ENCODE measurements around the gene ZNF273.
"Not testable (repeated sequence)": the region's sequence is repeated elsewhere in the genome, so short reads cannot be mapped to it uniquely, and the experiment has no call there.

Gene ZNF273

DNA sequence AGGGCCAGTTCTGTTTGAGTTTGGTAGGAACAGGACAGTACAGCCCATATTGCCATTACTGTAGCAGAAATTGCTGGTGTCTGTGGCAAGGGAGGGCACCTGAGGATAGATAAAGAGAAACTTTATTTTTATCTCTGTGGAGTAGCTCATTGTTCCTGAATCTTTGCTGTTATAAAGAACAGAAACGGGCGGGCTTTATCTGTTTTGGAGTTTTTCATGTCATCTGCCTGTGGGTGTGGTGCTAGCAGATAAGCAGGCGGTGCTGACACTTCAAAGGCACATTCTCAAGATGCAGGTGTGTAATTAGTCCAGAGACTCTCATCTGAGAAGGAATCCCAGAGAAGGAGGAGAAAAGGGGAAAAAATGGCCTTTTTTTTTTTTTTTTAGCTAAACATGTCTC, 11.5 kb downstream of the ZNF273 start:
- no peak for DNase-seq (ENCODE audit: low read depth)
- TF ChIP-seq, protein P1, sequence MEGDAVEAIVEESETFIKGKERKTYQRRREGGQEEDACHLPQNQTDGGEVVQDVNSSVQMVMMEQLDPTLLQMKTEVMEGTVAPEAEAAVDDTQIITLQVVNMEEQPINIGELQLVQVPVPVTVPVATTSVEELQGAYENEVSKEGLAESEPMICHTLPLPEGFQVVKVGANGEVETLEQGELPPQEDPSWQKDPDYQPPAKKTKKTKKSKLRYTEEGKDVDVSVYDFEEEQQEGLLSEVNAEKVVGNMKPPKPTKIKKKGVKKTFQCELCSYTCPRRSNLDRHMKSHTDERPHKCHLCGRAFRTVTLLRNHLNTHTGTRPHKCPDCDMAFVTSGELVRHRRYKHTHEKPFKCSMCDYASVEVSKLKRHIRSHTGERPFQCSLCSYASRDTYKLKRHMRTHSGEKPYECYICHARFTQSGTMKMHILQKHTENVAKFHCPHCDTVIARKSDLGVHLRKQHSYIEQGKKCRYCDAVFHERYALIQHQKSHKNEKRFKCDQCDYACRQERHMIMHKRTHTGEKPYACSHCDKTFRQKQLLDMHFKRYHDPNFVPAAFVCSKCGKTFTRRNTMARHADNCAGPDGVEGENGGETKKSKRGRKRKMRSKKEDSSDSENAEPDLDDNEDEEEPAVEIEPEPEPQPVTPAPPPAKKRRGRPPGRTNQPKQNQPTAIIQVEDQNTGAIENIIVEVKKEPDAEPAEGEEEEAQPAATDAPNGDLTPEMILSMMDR (IDR thresholded peaks at IDR 0.05; ENCODE audit: low read depth, low read length, missing control alignments) = no peak
- no peak overlapping the region for H3K4me3 ChIP-seq (ENCODE audit: low read depth, low read length)
- in situ Hi-C loops (cut with HindIII; ENCODE audit: low sequenced_read_pairs) = no loop called here

DNA sequence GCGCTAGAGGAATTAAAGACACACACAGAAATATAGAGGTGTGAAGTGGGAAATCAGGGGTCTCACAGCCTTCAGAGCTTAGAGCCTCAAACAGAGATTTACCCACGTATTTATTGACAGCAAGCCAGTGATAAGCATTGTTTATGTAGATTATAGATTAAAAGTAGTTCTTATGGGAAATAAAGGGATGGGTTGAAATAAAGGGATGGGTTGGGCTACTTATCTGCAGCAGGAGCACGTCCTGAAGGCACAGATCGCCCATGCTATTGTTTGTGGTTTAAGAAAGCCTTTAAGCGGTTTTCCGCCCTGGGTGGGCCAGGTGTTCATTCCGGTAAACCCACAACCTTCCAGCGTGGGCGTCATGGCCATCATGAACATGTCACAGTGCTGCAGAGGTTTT, 12.2 kb downstream of the ZNF273 start:
- DNase-seq (ENCODE audit: low read depth); H3K4me3 ChIP-seq (ENCODE audit: low read depth, low read length); in situ Hi-C loops (cut with HindIII; ENCODE audit: low sequenced_read_pairs): not testable (repeated sequence)

DNA sequence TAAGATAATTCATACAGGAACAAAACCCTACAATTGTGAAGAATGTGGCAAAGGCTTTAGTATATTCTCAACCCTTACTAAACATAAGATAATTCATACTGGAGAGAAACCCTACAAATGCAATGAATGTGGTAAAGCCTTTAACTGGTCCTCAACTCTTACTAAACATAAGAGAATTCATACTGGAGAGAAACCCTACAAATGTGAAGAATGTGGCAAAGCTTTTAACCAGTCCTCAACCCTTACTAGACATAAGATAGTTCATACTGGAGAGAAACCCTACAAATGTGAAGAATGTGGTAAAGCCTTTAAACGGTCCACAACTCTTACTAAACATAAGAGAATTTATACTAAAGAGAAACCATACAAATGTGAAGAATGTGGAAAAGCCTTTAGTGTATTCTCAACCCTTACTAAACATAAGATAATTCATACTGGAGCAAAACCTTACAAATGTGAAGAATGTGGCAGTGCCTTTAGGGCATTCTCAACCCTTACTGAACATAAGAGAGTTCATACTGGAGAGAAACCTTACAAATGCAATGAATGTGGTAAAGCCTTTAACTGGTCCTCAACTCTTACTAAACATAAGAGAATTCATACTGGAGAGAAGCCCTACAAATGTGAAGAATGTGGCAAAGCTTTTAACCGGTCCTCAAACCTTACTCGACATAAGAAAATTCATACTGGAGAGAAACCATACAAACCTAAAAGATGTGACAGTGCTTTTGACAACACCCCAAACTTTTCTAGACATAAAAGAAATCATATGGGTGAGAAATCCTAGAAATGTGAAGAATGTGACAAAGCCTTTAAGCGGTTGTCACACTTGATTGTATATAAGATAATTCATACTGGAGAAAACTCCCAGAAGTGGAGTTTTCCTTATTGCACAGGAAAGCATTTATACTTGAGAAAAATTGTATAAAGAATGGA, 25.4 kb downstream of the ZNF273 start:
- H3K4me3 ChIP-seq (ENCODE audit: low read depth, low read length); in situ Hi-C loops (cut with HindIII; ENCODE audit: low sequenced_read_pairs); DNase-seq (ENCODE audit: low read depth): not testable (repeated sequence)

DNA sequence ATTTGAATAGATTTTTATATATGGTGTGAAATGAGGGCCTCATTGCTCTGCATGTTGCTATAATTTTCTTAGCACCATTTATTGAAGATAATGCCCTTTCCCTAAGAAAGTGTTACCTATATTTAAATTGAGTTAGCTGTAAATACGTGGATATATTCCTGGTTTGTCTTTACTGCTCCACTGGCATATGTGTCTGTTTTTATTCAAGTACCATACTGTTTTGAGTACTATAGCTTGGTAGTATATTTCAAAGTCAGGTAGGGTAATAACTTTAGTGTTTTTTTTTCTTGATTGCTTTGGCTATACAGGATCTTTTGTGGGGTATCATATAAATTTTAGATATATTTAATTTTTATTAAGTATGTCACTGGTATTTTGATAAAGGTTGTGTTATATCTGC, 31.4 kb downstream of the ZNF273 start:
- in situ Hi-C loops (cut with HindIII; ENCODE audit: low sequenced_read_pairs) = no loop called here

DNA sequence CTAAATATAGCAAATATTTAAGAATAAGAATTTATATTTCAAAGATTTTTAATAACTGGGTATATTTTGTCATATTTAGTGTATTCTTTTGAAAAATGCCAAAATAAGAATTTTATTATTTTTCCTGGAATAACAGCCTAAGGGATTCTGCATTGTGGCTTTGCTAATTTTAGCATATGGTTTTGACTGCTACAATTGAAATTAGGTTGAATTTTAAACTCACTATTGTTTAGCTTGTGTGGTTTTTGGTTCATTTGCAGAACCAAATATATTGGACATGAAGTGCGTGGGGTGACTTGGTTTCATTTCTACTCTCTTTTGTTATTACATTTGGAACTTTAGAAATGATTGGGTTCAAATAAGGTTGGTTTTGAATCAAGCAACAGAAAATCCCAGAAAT, 35.5 kb downstream of the ZNF273 start:
- no peak overlapping the region for H3K4me3 ChIP-seq (ENCODE audit: low read depth, low read length)
- in situ Hi-C loops (cut with HindIII; ENCODE audit: low sequenced_read_pairs) = no loop called here
- TF ChIP-seq, protein P1 (IDR thresholded peaks at IDR 0.05; ENCODE audit: low read depth, low read length, missing control alignments) = no peak
- no peak for DNase-seq (ENCODE audit: low read depth)

More for the DNA sequence above, 31.4 kb downstream of the ZNF273 start:
- DNase-seq (ENCODE audit: low read depth) = no peak
- TF ChIP-seq, protein P1 (IDR thresholded peaks at IDR 0.05; ENCODE audit: low read depth, low read length, missing control alignments) = no peak
- H3K4me3 ChIP-seq (ENCODE audit: low read depth, low read length) = no peak overlapping the region

DNA sequence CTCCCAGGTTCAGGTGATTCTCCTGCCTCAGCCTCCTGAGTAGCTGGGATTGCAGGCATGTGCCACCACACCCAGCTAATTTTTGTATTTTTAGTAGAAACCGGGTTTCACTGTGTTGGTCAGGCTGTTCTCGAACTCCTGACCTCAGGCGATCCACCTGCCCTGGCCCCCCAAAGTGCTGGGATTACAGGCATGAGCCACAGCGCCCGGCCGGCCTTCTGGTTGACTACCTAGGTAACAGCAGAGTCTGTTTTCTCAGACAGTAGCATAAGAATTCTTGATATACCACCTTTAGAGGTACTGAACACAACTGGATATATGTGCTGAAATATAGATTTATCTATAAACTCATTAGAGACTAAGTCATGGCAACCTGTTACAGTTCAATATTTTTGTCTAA, 36.9 kb downstream of the ZNF273 start:
- H3K4me3 ChIP-seq (ENCODE audit: low read depth, low read length); in situ Hi-C loops (cut with HindIII; ENCODE audit: low sequenced_read_pairs); DNase-seq (ENCODE audit: low read depth): not testable (repeated sequence)

DNA sequence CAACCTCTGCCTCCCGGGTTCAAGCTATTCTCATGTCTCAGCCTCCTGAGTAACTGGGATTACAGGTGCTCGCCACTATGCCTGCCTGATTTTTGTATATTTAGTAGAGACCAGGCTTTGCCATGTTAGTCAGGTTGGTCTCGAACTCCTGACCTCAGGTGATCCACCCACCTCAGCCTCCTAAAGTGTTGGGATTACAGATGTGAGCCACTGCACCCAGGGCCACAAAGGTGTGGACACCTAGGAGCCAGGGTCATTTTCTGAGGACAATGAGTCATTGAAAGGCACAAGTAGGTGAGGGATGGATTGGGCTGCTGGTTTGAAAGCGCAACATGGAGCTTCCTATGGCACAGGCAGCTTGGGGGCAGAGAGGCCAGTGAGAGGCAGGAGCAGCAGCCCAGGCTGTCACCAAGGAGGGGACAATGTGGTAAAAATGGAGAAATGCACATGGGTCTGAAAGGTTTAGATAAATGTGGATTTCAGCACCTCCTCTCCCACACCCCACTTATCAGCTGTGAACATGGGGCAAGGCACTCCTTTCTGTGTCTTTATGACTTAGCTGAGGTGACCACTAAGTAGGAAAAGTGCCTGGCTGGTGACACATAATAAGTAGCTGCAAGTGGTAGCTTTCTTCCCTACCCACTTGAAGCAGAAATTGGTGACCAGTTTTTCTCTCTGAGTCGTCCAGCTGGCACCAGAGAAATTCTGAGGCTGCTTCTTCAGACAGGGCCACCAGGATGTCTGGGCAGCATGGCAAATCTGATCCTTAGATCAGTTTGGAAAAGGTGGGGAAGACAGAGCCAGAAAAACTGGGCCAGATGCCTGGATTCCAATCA, 41.8 kb downstream of the ZNF273 start:
- in situ Hi-C loops (cut with HindIII; ENCODE audit: low sequenced_read_pairs); H3K4me3 ChIP-seq (ENCODE audit: low read depth, low read length); DNase-seq (ENCODE audit: low read depth): not testable (repeated sequence)

DNA sequence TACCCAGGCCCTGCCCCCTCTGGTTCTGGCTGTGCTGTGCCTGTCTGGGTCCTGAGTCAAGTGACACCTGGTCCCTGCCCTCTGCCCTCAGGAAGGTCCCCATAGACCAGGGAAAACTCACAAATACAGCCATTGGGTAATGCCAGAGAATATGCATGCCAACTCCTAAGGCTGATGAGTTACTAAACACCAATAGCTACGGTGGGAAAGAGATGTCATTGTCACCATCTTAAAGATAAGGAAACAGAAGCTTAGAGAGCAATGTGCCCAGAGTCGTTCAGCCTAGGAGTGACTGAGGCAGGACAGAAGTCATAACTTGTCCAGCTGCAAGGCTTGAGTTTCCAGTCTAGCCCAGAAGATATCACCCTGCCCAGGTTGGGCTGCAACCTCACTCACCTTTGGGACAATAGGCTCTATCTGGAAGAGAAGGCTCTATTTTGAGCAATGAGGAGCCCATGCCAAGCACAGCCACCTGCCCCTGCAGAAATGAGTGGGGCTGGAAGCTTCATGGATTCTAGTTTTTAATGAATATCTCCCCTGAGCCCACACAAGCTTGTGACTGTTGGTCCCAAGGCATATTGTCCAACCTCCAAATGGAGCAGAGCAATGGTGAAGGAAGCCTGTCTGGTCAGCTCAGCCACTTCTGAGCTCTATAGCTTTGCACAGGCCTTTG, 42.6 kb downstream of the ZNF273 start:
- in situ Hi-C loops (cut with HindIII; ENCODE audit: low sequenced_read_pairs) = no loop called here
- TF ChIP-seq, protein P1 (IDR thresholded peaks at IDR 0.05; ENCODE audit: low read depth, low read length, missing control alignments) = no peak
- no peak for DNase-seq (ENCODE audit: low read depth)
- no peak overlapping the region for H3K4me3 ChIP-seq (ENCODE audit: low read depth, low read length)
